NCI-H226 (cell line): ENCODE measurements around the gene RMND5B.

Source experiments
- DNase-seq: peaks from one replicate; pipeline ENCODE4 v3.0.0-alpha.2; 2015

RMND5B gene

DNA sequence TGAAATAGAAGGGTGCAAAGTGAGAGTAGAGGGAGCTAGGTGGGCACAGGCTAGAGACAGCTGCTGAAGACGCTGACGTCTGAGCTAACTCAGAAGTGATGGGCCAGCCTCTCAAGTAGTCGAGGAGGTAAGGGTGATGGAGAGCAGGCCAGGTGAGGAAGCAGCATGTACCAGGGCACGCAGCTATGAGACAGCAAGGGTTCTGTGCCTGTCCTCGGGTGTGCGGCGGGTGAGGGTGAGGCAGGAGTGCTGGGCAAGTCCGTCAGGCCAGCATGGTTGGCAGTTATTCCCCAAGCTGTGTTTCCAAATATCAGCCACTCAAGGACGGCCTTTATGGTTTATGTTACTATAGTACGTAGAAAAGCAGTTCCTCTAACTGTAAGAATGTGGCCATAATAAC lies 6.2 kb downstream of the RMND5B start:
- DNase-seq, result no peak

- DNase-seq, result no peak
Measured at GRCh38 chr5:178137991-178138390, 7.2 kb downstream of the RMND5B start.

GRCh38 chr5:178141550-178141949 lies 10.7 kb downstream of the RMND5B start:
- no peak for DNase-seq

GRCh38 chr5:178142642-178143041 lies 11.8 kb downstream of the RMND5B start:
- DNase-seq, result no peak

DNA sequence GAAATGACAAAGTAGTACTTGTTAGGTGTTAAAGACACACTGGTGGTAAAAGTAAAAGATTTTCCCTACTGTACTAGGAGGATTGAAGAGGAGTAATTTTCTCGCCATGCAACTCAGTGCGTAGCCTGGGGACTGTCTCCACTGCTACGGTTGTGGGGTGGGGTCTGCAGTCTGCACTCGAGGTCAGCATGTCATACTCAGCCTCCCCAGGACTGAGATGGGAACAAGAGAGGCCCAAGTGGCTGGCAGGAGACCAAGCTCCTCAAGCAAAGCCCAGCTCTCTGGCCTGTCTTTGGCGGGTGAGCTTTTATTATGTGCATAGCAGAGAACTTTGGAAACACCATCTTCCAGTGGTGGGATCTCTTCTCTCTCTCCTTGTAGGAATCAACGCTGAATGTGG lies 12.4 kb downstream of the RMND5B start:
- no peak for DNase-seq

DNA sequence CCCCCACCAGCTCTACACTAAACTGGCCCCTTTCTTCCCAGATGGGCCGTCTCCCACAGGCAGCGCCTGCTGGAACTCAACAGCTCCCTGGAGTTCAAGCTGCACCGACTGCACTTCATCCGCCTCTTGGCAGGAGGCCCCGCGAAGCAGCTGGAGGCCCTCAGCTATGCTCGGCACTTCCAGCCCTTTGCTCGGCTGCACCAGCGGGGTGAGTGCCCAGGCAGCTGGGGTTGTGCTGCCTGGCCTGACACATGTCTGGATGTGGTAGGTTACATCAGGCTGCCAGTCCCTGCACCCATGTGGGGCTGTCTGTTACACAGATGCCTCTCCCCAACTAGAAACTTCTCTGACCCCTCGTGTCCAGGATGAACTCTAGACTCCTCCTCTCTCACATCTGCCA lies 13.1 kb downstream of the RMND5B start:
- no peak for DNase-seq

DNA sequence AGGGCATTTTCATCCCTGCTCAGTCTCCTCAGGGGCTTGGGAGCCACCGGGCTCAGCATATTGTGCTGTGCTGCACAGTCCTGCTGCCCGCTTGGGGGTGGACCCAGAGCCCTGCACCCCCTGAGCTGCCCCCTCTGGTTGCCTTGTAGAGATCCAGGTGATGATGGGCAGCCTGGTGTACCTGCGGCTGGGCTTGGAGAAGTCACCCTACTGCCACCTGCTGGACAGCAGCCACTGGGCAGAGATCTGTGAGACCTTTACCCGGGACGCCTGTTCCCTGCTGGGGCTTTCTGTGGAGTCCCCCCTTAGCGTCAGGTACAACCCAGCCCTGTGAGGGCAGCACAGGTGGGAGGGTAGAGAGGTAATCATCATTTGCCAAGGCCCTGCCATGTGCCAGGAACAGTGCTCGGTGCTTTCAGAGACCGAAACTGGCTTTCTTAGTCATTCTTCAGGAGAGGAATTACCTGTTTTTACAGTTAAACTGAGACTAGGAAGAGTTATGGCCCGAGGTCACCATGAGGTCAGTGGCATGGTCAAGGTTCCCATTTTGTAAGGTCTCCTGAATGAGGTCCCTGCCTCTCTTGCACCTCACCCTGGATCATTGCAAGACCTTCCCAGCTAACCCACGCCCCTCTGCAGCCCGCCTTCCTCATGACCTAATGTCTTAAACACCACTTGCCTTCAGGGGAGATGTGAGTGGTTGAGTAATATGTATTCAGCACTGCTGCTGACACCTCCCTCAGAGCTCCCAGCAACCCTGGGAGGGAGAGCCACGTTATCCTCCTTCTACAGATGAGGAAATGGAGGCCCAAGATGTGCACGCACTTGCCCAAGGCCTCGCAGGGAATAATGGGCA lies 15.4 kb downstream of the RMND5B start:
- peak; percentile 86 for DNase-seq

- DNase-seq, result no peak
Measured at GRCh38 chr5:178147406-178147805, 16.6 kb downstream of the RMND5B start.

DNA sequence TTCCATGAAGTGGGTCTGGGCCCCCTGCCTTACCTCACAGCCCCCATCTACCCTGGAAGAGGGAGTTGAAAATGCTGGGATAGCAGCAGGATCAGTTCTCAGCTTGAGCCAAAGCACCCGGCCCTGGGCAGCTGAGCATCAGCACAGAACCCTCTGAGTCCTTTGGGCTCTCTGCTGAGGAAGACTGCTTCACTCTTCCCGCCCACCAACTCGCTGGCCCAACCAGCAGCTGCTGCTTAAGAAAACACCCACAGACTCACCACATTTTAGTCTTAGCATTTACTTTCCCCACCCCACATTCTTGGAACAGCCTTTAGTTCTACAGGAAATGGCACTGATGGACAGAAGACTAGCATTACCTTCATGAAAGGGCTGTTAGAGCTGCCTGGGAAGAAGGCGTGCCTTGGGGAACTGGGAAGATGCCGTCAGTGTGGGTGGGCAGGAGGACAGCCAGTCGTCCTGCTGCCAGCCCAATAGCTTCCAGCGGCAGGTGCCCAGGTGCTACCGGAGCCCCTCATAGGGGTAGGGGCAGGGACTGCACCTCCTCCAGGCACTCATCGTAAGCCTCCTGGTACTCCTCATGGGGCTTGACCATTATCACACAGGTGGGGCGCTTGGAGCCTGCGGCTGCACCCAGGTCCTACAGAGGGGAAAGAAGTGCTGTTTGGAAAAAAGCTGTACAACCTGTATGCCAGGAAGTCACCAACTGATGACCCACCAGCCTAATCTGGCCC lies 18.6 kb downstream of the RMND5B start:
- no peak for DNase-seq

- no peak for DNase-seq
Measured at GRCh38 chr5:178150977-178151734, 20.3 kb downstream of the RMND5B start.

GRCh38 chr5:178152491-178153444 lies 22.0 kb downstream of the RMND5B start:
- no peak for DNase-seq

- peak; percentile 95 for DNase-seq
Measured at GRCh38 chr5:178153530-178154340, 22.9 kb downstream of the RMND5B start, which contains the start of gene NHP2. Gene NHP2, minus strand, starts transcription at chr5:178153885. Its CDS starts 68 bp downstream, at chr5:178153817.

DNA sequence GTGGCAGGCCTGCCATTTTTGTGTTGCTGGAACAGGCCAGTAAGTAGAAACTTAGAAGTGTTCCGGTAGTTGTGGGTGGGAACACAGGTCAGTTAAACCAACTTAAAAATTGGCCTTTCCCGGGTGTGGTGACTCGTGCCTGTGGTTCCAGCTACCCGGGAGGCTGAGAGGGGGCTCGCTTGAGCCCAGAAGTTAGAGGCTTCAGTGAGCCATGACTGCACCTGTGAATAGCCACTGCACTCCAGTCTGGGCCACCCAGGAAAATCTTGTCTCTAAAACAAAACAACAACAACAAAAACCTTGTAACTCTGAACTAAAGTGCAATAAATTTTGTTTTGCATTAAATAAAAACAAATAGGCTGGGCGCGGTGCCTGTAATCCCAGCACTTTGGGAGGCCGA lies 24.3 kb downstream of the RMND5B start:
- no peak for DNase-seq

DNA sequence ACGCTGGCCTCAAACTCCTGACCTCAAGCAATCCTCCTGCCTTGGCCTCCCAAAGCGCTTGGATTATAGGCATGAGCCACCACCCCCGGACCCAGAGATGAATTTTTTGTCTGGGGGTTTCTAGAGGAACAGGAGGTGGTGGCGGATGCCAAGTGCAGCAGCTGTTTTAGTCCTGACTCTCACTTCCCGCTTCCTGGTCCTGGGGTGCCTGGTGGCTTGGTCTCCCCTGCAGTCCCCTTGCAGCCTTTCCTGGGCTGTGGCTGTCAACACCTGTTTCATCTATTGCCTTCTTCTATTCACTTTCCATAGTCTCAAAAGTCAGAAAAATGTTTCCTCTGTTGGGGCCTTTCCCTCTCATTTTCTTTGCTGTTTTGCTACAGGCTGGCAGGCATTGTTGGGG lies 29.4 kb downstream of the RMND5B start:
- DNase-seq, result no peak

- DNase-seq, result no peak
Measured at GRCh38 chr5:178162481-178162880, 31.7 kb downstream of the RMND5B start.

GRCh38 chr5:178163772-178164735 lies 33.2 kb downstream of the RMND5B start:
- peak; percentile 46 for DNase-seq

DNA sequence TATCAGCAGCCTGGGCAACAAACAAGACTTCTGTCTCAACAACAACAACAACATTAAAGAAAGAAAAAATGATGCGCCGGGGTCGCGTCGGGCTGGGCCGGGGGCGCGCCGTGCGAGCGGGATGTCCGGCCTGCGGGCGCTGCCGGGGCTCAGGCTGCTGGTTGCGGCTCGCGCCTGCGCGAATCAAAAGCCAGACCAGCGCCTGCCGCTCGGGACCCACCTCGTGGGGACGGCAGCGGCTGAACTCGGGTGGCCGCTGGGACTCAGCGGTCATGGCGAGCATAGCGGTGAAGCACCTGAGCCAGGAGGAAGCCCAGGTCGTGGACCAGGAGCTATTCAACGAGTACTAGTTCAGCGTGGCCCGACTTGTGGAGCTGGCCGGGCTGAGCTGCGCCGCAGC lies 34.8 kb downstream of the RMND5B start:
- no peak for DNase-seq

DNA sequence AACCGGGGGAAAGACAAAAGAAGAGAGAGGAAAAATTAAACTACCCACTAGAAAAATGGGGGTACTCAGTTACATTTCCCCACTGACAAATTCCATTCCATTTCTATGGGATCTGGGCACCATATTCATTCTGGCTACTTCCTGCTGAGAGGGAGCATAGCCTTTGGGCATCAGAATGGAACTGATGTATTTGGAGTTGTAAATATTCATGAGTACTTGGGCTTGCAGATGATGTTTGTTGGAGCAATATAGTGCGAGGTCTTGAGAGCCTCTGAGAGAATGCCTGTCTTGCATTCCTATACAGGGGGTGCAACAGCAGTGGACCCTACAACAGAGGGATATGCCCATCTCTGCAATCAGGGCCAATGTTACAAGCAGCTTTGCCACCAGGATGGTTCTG lies 39.6 kb downstream of the RMND5B start:
- DNase-seq, result no peak

DNA sequence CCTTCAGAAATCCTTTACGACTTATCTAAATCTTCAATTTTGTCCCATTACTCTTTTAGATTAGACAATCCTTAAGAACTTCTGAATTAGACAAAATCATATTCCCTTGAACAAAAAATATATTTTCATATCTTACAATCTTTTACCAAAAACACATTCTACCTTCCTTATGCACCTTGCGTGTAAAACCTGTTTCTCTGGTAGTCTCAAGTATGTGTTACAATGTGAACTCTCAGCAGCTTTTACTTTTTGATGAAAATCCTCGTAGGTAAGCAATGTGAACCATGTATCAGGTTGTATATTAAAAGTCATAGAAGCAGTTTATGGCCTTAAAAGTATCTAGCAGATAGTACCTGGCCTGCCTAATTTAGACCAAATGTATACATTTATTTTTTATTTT lies 43.6 kb downstream of the RMND5B start:
- DNase-seq, result no peak

- DNase-seq, result no peak
Measured at GRCh38 chr5:178176791-178177190, 46.0 kb downstream of the RMND5B start.
